ENCODE results near the gene EYS. TPM values are rescaled to one million over a fixed set of nuclear protein-coding genes. Genes with fewer than 3 reads are reported as not detected.

The EYS gene
- total and polyA plus RNA-seq, 2 of the 8 experiments (the other 6 are each of a cell fraction or from before 2014, with no cell fraction given) = 0.05 to 0.13 TPM

DNA sequence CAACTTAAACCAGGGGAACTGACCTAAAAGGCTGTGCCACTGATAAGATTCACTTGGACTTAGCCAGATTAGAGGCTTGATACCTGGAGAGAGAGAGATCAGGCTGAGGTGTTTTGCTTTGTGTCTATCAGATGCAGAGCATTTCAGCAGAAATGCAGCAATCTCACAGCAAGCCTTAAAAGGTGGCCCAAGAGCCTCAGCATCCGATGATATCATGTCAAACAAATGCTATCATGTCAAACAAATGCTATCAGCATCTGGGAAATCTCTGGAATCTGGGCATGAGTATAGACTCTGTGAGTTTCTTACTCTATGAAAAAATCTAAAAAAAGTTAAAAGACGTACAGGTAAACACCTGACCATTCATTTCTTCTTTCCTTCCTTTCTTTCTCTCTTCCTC, 718.9 kb downstream of the EYS start:
- no peak overlapping the region for H4K5ac ChIP-seq (ENCODE audit: insufficient read length, low read depth, low read length)
- no peak overlapping the region for H4K8ac ChIP-seq (ENCODE audit: extremely low read depth, insufficient read depth, low read length)
- no peak overlapping the region for H3K14ac ChIP-seq (ENCODE audit: insufficient read length)
- peak in 1 of 2 experiments; percentile 21 for DNase-seq (ENCODE audit: low read depth in 1 of 2, low spot score in 2 of 2)
- no peak overlapping the region for H2AK5ac ChIP-seq (ENCODE audit: low read depth, low read length)
- no peak overlapping the region for H2BK15ac ChIP-seq (ENCODE audit: low read length)
- H3K4ac ChIP-seq (replicated peaks; ENCODE audit: insufficient read length, low read depth, low read length) = no peak overlapping the region
- H3K56ac ChIP-seq (replicated peaks; ENCODE audit: insufficient read length, low read depth, low read length) = no peak overlapping the region
- H2BK5ac ChIP-seq (ENCODE audit: low read depth, low read length) = no peak overlapping the region
- 81% methylated on average over 2 of the region's 2 CpGs; no CpG with 5 or more reads in 1 of the 2 experiments for WGBS, 2 experiments (ENCODE audit: extremely low coverage in 1 of 2, insufficient coverage in 1 of 2, insufficient read length in 1 of 2, insufficient replicate concordance in 2 of 2, low coverage in 1 of 2, low lambda C conversion rate in 2 of 2, missing lambda C conversion rate in 1 of 2)
- H3K9ac ChIP-seq (replicated peaks in 1 of 4; ENCODE audit: extremely low read depth in 1 of 4, low read depth in 3 of 4, low read length in 3 of 4) = no peak overlapping the region
- no peaks in the 10 kb centered on the region for H3K9me3 ChIP-seq (ENCODE audit: insufficient read depth in 2 of 2, low read depth in 1 of 2, low read length in 1 of 2)
- H4K20me1 ChIP-seq (replicated peaks in 1 of 2; ENCODE audit: control insufficient read depth in 1 of 2, insufficient read depth in 2 of 2, low read length in 2 of 2) = no peaks in the 10 kb centered on the region
- no peak overlapping the region for H2BK12ac ChIP-seq (ENCODE audit: low read depth, low read length)
- no peaks in the 10 kb centered on the region for H3K79me2 ChIP-seq (ENCODE audit: control insufficient read depth in 1 of 2, insufficient read depth in 2 of 2, low read length in 2 of 2)
- no peak for FAIRE-seq
- H3K18ac ChIP-seq (ENCODE audit: extremely low read depth, low read length) = no peak overlapping the region
- no peaks in the 10 kb centered on the region for H3K36me3 ChIP-seq (ENCODE audit: control insufficient read depth in 2 of 4, insufficient read depth in 4 of 4, low read length in 3 of 4)
- no peak overlapping the region for H3K4me3 ChIP-seq (ENCODE audit: extremely low read depth in 1 of 4, insufficient read depth in 2 of 4, low read depth in 3 of 4, low read length in 4 of 4)
- ChIA-PET POLR2A (ENCODE audit: partially characterized antibody) (no interaction called here), CTCF (ENCODE audit: partially characterized antibody) (interaction anchor here (1.3 kb wide), 1 partner anchor 77 kb away, joined by 3 read pairs; no protein-coding TSS in a partner anchor)
- no peak overlapping the region for H2BK20ac ChIP-seq (ENCODE audit: low read length)
- H3K27me3 ChIP-seq (replicated peaks in 1 of 4; ENCODE audit: control insufficient read depth in 3 of 4, extremely low read depth in 1 of 4, insufficient read depth in 3 of 4, low read length in 3 of 4) = no peaks in the 10 kb centered on the region
- H3K79me1 ChIP-seq (ENCODE audit: low read depth, low read length) = no peaks in the 10 kb centered on the region
- H3K4me2 ChIP-seq (ENCODE audit: insufficient read depth in 1 of 2, low read depth in 2 of 2, low read length in 2 of 2) = no peak overlapping the region
- H2BK120ac ChIP-seq (replicated peaks; ENCODE audit: low read depth, low read length) = no peak overlapping the region
- H3K23ac ChIP-seq (ENCODE audit: insufficient read length) = no peak overlapping the region
- no peak overlapping the region for H3K27ac ChIP-seq (ENCODE audit: low read depth, low read length)
- no peaks in the 10 kb centered on the region for H3K23me2 ChIP-seq (ENCODE audit: low read depth, low read length)
- H2AFZ ChIP-seq (ENCODE audit: low read length) = peak overlapping the region; percentile 91
- no peaks in the 10 kb centered on the region for H3K4me1 ChIP-seq (replicated peaks in 1 of 4; ENCODE audit: control insufficient read depth in 3 of 4, insufficient read depth in 4 of 4, low read length in 3 of 4)
- H4K91ac ChIP-seq (replicated peaks; ENCODE audit: insufficient read length, low read length) = no peak overlapping the region
- TF ChIP-seq ASH2L (IDR thresholded peaks at IDR 0.05; ENCODE audit: low read length) (no peak), HDAC2 (IDR thresholded peaks at IDR 0.05; ENCODE audit: borderline replicate concordance in 1 of 2, low read depth in 2 of 2, low read length in 2 of 2) (no peak), POLR2AphosphoS5 (IDR thresholded peaks at IDR 0.05; ENCODE audit: low read depth, low read length) (no peak), TAF1 (IDR thresholded peaks at IDR 0.05; ENCODE audit: low read depth, low read length) (no peak), CTBP2 (IDR thresholded peaks at IDR 0.05; ENCODE audit: borderline replicate concordance, insufficient read depth, insufficient read length, low read length) (no peak), JUN (IDR thresholded peaks at IDR 0.05; ENCODE audit: low read depth, low read length) (peak; percentile 34; the same call in 1 of the 2 replicates), BRCA1 (IDR thresholded peaks at IDR 0.05; ENCODE audit: low read depth, low read length) (no peak)
- TF ChIP-seq, protein P1, sequence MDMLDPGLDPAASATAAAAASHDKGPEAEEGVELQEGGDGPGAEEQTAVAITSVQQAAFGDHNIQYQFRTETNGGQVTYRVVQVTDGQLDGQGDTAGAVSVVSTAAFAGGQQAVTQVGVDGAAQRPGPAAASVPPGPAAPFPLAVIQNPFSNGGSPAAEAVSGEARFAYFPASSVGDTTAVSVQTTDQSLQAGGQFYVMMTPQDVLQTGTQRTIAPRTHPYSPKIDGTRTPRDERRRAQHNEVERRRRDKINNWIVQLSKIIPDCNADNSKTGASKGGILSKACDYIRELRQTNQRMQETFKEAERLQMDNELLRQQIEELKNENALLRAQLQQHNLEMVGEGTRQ (IDR thresholded peaks at IDR 0.05; ENCODE audit: low read length) = no peak

Data from H1 (cell line).